Endothelial cell of umbilical vein (primary cell): ENCODE measurements around the gene MTAP. TPM values are rescaled to one million over a fixed set of nuclear protein-coding genes. Genes with fewer than 3 reads are reported as not detected.

Experiments
- BruUV-seq: library from RNA; stranded (reverse); fragments of 400-500 nt; replicated peaks from 2 replicates; lab custom pipeline; 2021; lab: Mats Ljungman, UMichigan
- CTCF ChIA-PET: fragments of 300-600, 350-600 bp; sonication (Branson Sonifier 250); formaldehyde crosslinking; loops from one replicate; lab custom pipeline; 2021; ENCODE audit warnings: antibody characterized with exemption, inconsistent platforms; lab: Charles Lee
- POLR2A ChIA-PET: fragments of 300-600, 350-600 bp; sonication (Branson Sonifier 250); formaldehyde crosslinking; loops from one replicate; lab custom pipeline; 2021; ENCODE audit warnings: antibody characterized with exemption, inconsistent platforms; lab: Charles Lee
- DNase-seq: peaks from one replicate; pipeline ENCODE4 v3.0.0-alpha.2; 2011; ENCODE audit warnings: low read depth, low spot score
- FAIRE-seq: peaks from 2 replicates; lab custom pipeline; 2011; peaks lifted over from hg19 to GRCh38; lab: Jason Lieb, UNC
- H2AFZ ChIP-seq: 2 replicates; pipeline ENCODE4 v1.6.0; 2012; ENCODE audit warnings: low read depth, low read length, control low read depth, inconsistent platforms
- H3K27ac ChIP-seq: 2 replicates; pipeline ENCODE4 v1.5.1; 2011; ENCODE audit warnings: low read depth, mild to moderate bottlenecking, control low read depth, low read length, moderate library complexity; ENCODE audit not compliant: insufficient read depth
- H3K27me3 ChIP-seq, 2 experiments: 2 replicates each; pipeline versions ENCODE4 v1.6.0 to v1.6.1; 2011; ENCODE audit warnings: low read length in 2 of 2, mixed read lengths in 1 of 2; ENCODE audit not compliant: control insufficient read depth in 2 of 2, insufficient read depth in 2 of 2
- H3K36me3 ChIP-seq, 2 experiments: 2 replicates in 1 of 2; 3 replicates in 1 of 2; pipeline ENCODE4 v1.5.1; 2011; ENCODE audit warnings: low read length in 2 of 2, mild to moderate bottlenecking in 1 of 2, moderate library complexity in 1 of 2; ENCODE audit not compliant: control insufficient read depth in 2 of 2, insufficient read depth in 2 of 2; ENCODE audit errors: extremely low read depth in 1 of 2
- H3K4me1 ChIP-seq: 3 replicates; pipeline ENCODE4 v1.5.1; 2011; ENCODE audit warnings: mild to moderate bottlenecking, low read length; ENCODE audit not compliant: control insufficient read depth, insufficient read depth; ENCODE audit errors: extremely low read depth
- H3K4me2 ChIP-seq: 2 replicates; pipeline ENCODE4 v1.6.1; 2011; ENCODE audit warnings: low read length, control low read depth, mixed read lengths; ENCODE audit not compliant: insufficient read depth
- H3K4me3 ChIP-seq, 3 experiments: fragments of 200-600 bp in 1 of 3; sonication (generic), shearing (Covaris generic) in 1 of 3; replicated peaks in 1 of 3; 2 replicates each; pipeline ENCODE4 v1.5.1; 2011 to 2016; ENCODE audit warnings: control low read depth in 3 of 3, low read length in 3 of 3, mild to moderate bottlenecking in 2 of 3, inconsistent platforms in 1 of 3, low read depth in 1 of 3, moderate library complexity in 1 of 3; ENCODE audit not compliant: insufficient read depth in 1 of 3
- H3K79me2 ChIP-seq: 2 replicates; pipeline ENCODE4 v1.6.0; 2012; ENCODE audit warnings: low read length, inconsistent platforms; ENCODE audit not compliant: control insufficient read depth, insufficient read depth
- H3K9ac ChIP-seq: replicated peaks from 2 replicates; pipeline ENCODE3; 2011; ENCODE audit warnings: low read length, control low read depth; ENCODE audit not compliant: insufficient read depth; ENCODE audit errors: extremely low read depth
- H3K9me1 ChIP-seq: replicated peaks from 3 replicates; pipeline ENCODE4 v1.6.0; 2011; ENCODE audit warnings: mild to moderate bottlenecking, low read length; ENCODE audit not compliant: control insufficient read depth, insufficient read depth; ENCODE audit errors: extremely low read depth
- H3K9me3 ChIP-seq: replicated peaks from 2 replicates; pipeline ENCODE4 v1.5.1; 2012; ENCODE audit warnings: low read length, inconsistent platforms; ENCODE audit not compliant: control insufficient read depth, insufficient read depth
- H4K20me1 ChIP-seq: replicated peaks from 2 replicates; pipeline ENCODE3; 2011; ENCODE audit warnings: mild to moderate bottlenecking, low read length; ENCODE audit not compliant: control insufficient read depth, insufficient read depth; ENCODE audit errors: extremely low read depth
- EZH2 ChIP-seq: IDR thresholded peaks from 2 replicates; pipeline ENCODE4 v1.6.1; 2012; ENCODE audit warnings: borderline replicate concordance, low read depth, mild to moderate bottlenecking, moderate library complexity, low read length, inconsistent platforms; ENCODE audit not compliant: severe bottlenecking
- FOS ChIP-seq: IDR thresholded peaks from 2 replicates; pipeline ENCODE4 v1.6.1; 2011; ENCODE audit warnings: mild to moderate bottlenecking, low read length, moderate library complexity, borderline replicate concordance; ENCODE audit not compliant: insufficient read depth
- GATA2 ChIP-seq: IDR thresholded peaks from 2 replicates; pipeline ENCODE4 v1.7.0; 2011; ENCODE audit warnings: low read depth, mild to moderate bottlenecking, moderate library complexity, mixed read lengths, low read length; ENCODE audit not compliant: insufficient read length, insufficient read depth
- JUN ChIP-seq: IDR thresholded peaks from 2 replicates; pipeline ENCODE4 v1.6.1; 2011; ENCODE audit warnings: borderline replicate concordance, low read depth; ENCODE audit not compliant: insufficient read length, insufficient read depth
- MYC ChIP-seq: IDR thresholded peaks from one replicate; pipeline ENCODE4 v1.6.1; 2011; ENCODE audit warnings: mild to moderate bottlenecking, low read depth, low read length
- POLR2A ChIP-seq: IDR thresholded peaks from 2 replicates; pipeline ENCODE4 v1.6.1; 2012; ENCODE audit warnings: low read depth, mild to moderate bottlenecking, control low read depth, low read length
- POLR2AphosphoS5 ChIP-seq: IDR thresholded peaks from 2 replicates; pipeline ENCODE4 v1.6.1; 2012; ENCODE audit warnings: low read depth, mild to moderate bottlenecking, control low read depth, low read length, moderate library complexity; ENCODE audit not compliant: insufficient read depth
- dilution Hi-C: fragments of 300-500 bp; cut with MboI; formaldehyde crosslinking; loops from one replicate; pipeline ENCODE4 v1.15.0; 2019; ENCODE audit warnings: low sequenced_read_pairs; ENCODE audit not compliant: extremely low pct_ligation_motif_present
- intact Hi-C: fragments of 100-400 bp; cut with micrococcal nuclease; formaldehyde crosslinking; loops from one replicate; pipeline ENCODE4 v1.10.0; 2022
- polyA plus RNA-seq, 4 experiments: library from polyadenylated mRNA; depleted of rRNA in 3 of 4; stranded (reverse) in 3 of 4; unstranded in 1 of 4; fragments of >200 nt; gene quantifications; 2 replicates each; pipeline versions ENCODE4 v1.2.1 to v1.2.3, GENCODE V29; 2011 to 2012; ENCODE audit warnings: missing spikeins in 1 of 4
- total RNA-seq: library from RNA; stranded (reverse); gene quantifications from 2 replicates; pipeline ENCODE4 v1.2.3, GENCODE V29; 2021
- TF ChIP-seq, protein P1 (sequence below): IDR thresholded peaks from 2 replicates; pipeline ENCODE4 v1.6.1; 2011; ENCODE audit not compliant: insufficient read depth, insufficient read length
- TF ChIP-seq, protein P2 (sequence below), 2 donors: IDR thresholded peaks; 1 replicate in 1 of 2; 2 replicates in 1 of 2; pipeline ENCODE4 v1.5.1; 2011; ENCODE audit warnings: low read length in 2 of 2, mild to moderate bottlenecking in 2 of 2, moderate library complexity in 2 of 2, control low read depth in 1 of 2, inconsistent platforms in 1 of 2, low read depth in 1 of 2; ENCODE audit not compliant: insufficient read depth in 1 of 2; ENCODE audit errors: extremely low read depth in 1 of 2

The MTAP gene
- total and polyA plus RNA-seq, 2 donors (not counting 3 experiments of a cell fraction or from before 2014, with no cell fraction given), result 11.3 to 55.1 TPM

- Histone ChIP-seq H3K4me3 (no peak overlapping the region), H3K9ac (no peak overlapping the region), H3K9me3 (no peaks in the 10 kb centered on the region), H3K27ac (no peak overlapping the region), H4K20me1 (no peaks in the 10 kb centered on the region), H3K27me3 (peaks cover 17 to 33% of the 10 kb centered on the region in 2 experiments), H3K79me2 (no peaks in the 10 kb centered on the region), H3K4me1 (peaks cover 7% of the 10 kb centered on the region), H3K36me3 (no peaks in the 10 kb centered on the region), H2AFZ (no peak overlapping the region), H3K9me1 (no peaks in the 10 kb centered on the region), H3K4me2 (no peak overlapping the region)
- TF ChIP-seq FOS, result no peak
- no peak for TF ChIP-seq JUN
- no peak for TF ChIP-seq POLR2AphosphoS5
- no peak for TF ChIP-seq POLR2A
- no peak for TF ChIP-seq MYC
- TF ChIP-seq, protein P1, sequence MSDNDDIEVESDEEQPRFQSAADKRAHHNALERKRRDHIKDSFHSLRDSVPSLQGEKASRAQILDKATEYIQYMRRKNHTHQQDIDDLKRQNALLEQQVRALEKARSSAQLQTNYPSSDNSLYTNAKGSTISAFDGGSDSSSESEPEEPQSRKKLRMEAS, result no peak
- no peak for FAIRE-seq
- no peak for DNase-seq
- POLR2A ChIA-PET, result no interaction called here
- BruUV-seq, result no TSS peak
- dilution Hi-C loops (loop anchor here (25.0 kb wide), 1 partner anchor 234 kb away; no protein-coding TSS in a partner anchor), intact Hi-C loops (no loop called here)
- CTCF ChIA-PET, result interaction anchor here (0.7 to 2.3 kb wide), 2 partner anchors 90 to 362 kb away, joined by 3 to 10 read pairs; no protein-coding TSS in a partner anchor
Measured at GRCh38 chr9:21796768-21797167, 5.7 kb upstream of the MTAP start.

GRCh38 chr9:21800931-21801682, 1.3 kb upstream of the MTAP start:
- Histone ChIP-seq H3K79me2 (peaks cover 35% of the 10 kb centered on the region), H3K9me3 (no peaks in the 10 kb centered on the region), H3K27me3 (peaks cover 9 to 16% of the 10 kb centered on the region in 2 experiments), H3K4me1 (peaks cover 24% of the 10 kb centered on the region), H3K27ac (no peak overlapping the region), H3K9me1 (no peaks in the 10 kb centered on the region), H3K4me2 (peak overlapping the region; percentile 96), H3K4me3 (peak overlapping the region in 1 of 3 experiments; percentile 86), H4K20me1 (no peaks in the 10 kb centered on the region), H3K9ac (peak overlapping the region; percentile 83), H3K36me3 (no peaks in the 10 kb centered on the region), H2AFZ (peak overlapping the region; percentile 98)
- dilution Hi-C loops (no loop called here), intact Hi-C loops (loop anchor here (5.0 kb wide), 1 partner anchor 469 kb away; no protein-coding TSS in a partner anchor)
- DNase-seq, result no peak
- TF ChIP-seq MYC, result no peak
- no peak for TF ChIP-seq JUN
- TF ChIP-seq EZH2, result no peak
- no peak for TF ChIP-seq FOS
- TF ChIP-seq, protein P2, sequence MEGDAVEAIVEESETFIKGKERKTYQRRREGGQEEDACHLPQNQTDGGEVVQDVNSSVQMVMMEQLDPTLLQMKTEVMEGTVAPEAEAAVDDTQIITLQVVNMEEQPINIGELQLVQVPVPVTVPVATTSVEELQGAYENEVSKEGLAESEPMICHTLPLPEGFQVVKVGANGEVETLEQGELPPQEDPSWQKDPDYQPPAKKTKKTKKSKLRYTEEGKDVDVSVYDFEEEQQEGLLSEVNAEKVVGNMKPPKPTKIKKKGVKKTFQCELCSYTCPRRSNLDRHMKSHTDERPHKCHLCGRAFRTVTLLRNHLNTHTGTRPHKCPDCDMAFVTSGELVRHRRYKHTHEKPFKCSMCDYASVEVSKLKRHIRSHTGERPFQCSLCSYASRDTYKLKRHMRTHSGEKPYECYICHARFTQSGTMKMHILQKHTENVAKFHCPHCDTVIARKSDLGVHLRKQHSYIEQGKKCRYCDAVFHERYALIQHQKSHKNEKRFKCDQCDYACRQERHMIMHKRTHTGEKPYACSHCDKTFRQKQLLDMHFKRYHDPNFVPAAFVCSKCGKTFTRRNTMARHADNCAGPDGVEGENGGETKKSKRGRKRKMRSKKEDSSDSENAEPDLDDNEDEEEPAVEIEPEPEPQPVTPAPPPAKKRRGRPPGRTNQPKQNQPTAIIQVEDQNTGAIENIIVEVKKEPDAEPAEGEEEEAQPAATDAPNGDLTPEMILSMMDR (IDR thresholded peaks at IDR 0.05; ENCODE audit: extremely low read depth in 1 of 2, insufficient read depth in 1 of 2, low read depth in 1 of 2, low read length in 2 of 2), result no peak
- no peak for TF ChIP-seq GATA2
- TF ChIP-seq POLR2A, result no peak
- TF ChIP-seq POLR2AphosphoS5, result no peak
- TF ChIP-seq, protein P1, result no peak
- ChIA-PET CTCF (interaction anchor here (1.3 to 3.3 kb wide), 4 partner anchors 12 to 475 kb away, joined by 4 to 14 read pairs (median 8); no protein-coding TSS in a partner anchor), POLR2A (interaction anchor here (0.6 to 1.5 kb wide), 3 partner anchors 86 to 548 kb away, joined by 3 read pairs; partner anchors contain the start of gene CDKN2B)
- FAIRE-seq, result no peak
- no TSS peak for BruUV-seq
